KMS-11 (cell line): ENCODE measurements around the gene RRAS2.

ENCODE experiments used
- H2AFZ ChIP-seq: fragments of 200-600 bp; sonication (generic); 2 replicates; pipeline ENCODE4 v1.6.1; 2016; ENCODE audit warnings: antibody characterized with exemption, mixed run types, low read depth
- H3K27ac ChIP-seq: fragments of 200-600 bp; sonication (generic); 2 replicates; pipeline ENCODE4 v1.6.1; 2016; ENCODE audit warnings: mild to moderate bottlenecking, mixed run types
- H3K27me3 ChIP-seq: fragments of 200-600 bp; sonication (generic); 2 replicates; pipeline ENCODE4 v1.6.1; 2017; ENCODE audit warnings: mild to moderate bottlenecking, low read depth, mixed run types, moderate library complexity; ENCODE audit not compliant: insufficient read depth
- H3K36me3 ChIP-seq: fragments of 200-600 bp; sonication (generic); 2 replicates; pipeline ENCODE4 v1.6.1; 2017; ENCODE audit warnings: mild to moderate bottlenecking, mixed run types; ENCODE audit not compliant: insufficient read depth
- H3K4me1 ChIP-seq: fragments of 200-600 bp; sonication (generic); 2 replicates; pipeline ENCODE4 v1.6.1; 2016; ENCODE audit warnings: mild to moderate bottlenecking, low read depth, mixed run types; ENCODE audit not compliant: poor library complexity, severe bottlenecking
- H3K4me2 ChIP-seq: fragments of 200-600 bp; sonication (generic); 2 replicates; pipeline ENCODE4 v1.7.0; 2016; ENCODE audit warnings: mild to moderate bottlenecking, mixed run types
- H3K4me3 ChIP-seq: fragments of 200-600 bp; sonication (generic); IDR thresholded peaks from 2 replicates; pipeline ENCODE4 v1.6.1; 2017; ENCODE audit warnings: low read depth, low read length, mixed read lengths; ENCODE audit not compliant: insufficient read depth
- H3K79me2 ChIP-seq: fragments of 200-600 bp; sonication (generic); 2 replicates; pipeline ENCODE4 v1.6.1; 2016; ENCODE audit warnings: low read depth, mixed run types; ENCODE audit not compliant: insufficient read depth
- H3K9ac ChIP-seq: fragments of 200-600 bp; sonication (generic); 2 replicates; pipeline ENCODE4 v1.6.1; 2016; ENCODE audit warnings: mild to moderate bottlenecking, mixed run types
- H4K20me1 ChIP-seq: fragments of 200-600 bp; sonication (generic); 2 replicates; pipeline ENCODE4 v1.6.1; 2016; ENCODE audit warnings: mild to moderate bottlenecking, mixed run types; ENCODE audit not compliant: insufficient read depth
- CTCF ChIP-seq: fragments of 200-600 bp; sonication (generic); conservative IDR thresholded peaks from 2 replicates; pipeline ENCODE4 v1.6.1; 2017; ENCODE audit warnings: low read depth, mild to moderate bottlenecking, antibody characterized with exemption, low read length, moderate library complexity, mixed read lengths

Gene RRAS2

DNA sequence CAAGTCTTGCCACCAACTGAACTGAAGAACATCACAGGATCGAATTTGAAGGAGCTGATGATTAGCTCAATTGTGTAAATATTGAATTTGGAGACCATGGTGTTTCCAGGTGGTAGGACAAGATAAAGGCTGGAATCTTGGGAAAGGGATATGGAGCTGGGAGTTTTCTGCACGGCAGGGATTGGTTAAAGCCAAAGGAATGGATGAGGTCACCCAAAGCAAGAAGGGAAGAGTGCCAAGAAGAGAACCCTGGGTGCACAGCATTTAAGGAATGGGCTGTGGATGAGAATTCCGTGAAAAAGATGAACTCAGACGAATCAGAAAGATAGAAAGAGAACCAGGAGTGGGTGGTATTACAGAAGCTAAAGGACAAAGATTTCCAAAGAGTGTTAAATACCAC lies 29.4 kb upstream of the RRAS2 start:
- no peak for TF ChIP-seq CTCF
- Histone ChIP-seq H3K4me3 (no peak overlapping the region), H3K27ac (no peak overlapping the region), H3K9ac (no peak overlapping the region), H3K36me3 (no peaks in the 10 kb centered on the region), H4K20me1 (no peaks in the 10 kb centered on the region), H3K79me2 (no peaks in the 10 kb centered on the region), H2AFZ (no peak overlapping the region), H3K4me2 (no peak overlapping the region), H3K27me3 (no peaks in the 10 kb centered on the region), H3K4me1 (no peaks in the 10 kb centered on the region)

- no peak overlapping the region for H3K27ac ChIP-seq
- no peaks in the 10 kb centered on the region for H4K20me1 ChIP-seq
- no peak overlapping the region for H3K9ac ChIP-seq
- no peak for TF ChIP-seq CTCF
- no peaks in the 10 kb centered on the region for H3K4me1 ChIP-seq
- no peak overlapping the region for H3K4me2 ChIP-seq
- H3K4me3 ChIP-seq: no peak overlapping the region
- H2AFZ ChIP-seq: no peak overlapping the region
- no peaks in the 10 kb centered on the region for H3K27me3 ChIP-seq
- no peaks in the 10 kb centered on the region for H3K79me2 ChIP-seq
- no peaks in the 10 kb centered on the region for H3K36me3 ChIP-seq
These were observed 28.0 kb upstream of the RRAS2 start for GRCh38 chr11:14386895-14387480.

DNA sequence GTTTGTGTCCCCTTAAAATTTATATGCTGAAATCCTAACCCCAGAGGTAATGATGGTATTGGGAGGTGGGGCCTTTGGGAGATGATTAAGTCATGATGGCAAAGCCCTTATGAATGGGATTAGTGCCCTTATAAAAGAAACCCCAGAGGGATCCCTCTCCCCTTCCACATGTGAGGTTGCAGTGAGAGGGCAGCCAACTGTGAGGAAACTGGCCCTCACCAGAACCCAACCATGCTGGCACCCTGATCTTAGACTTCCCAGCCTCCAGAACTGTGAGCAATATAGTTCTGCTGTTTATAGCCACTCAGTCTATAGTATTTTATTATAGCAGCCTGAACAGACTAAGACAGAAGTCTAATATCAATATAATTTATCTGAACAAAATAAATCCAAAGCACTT lies 27.1 kb upstream of the RRAS2 start:
- H3K4me1 ChIP-seq: no peaks in the 10 kb centered on the region
- H3K79me2 ChIP-seq: no peaks in the 10 kb centered on the region
- no peak overlapping the region for H3K27ac ChIP-seq
- no peak overlapping the region for H3K4me2 ChIP-seq
- no peak overlapping the region for H2AFZ ChIP-seq
- no peaks in the 10 kb centered on the region for H3K27me3 ChIP-seq
- H3K36me3 ChIP-seq: no peaks in the 10 kb centered on the region
- TF ChIP-seq CTCF: no peak
- H4K20me1 ChIP-seq: no peaks in the 10 kb centered on the region
- H3K9ac ChIP-seq: no peak overlapping the region
- no peak overlapping the region for H3K4me3 ChIP-seq

- no peaks in the 10 kb centered on the region for H4K20me1 ChIP-seq
- no peaks in the 10 kb centered on the region for H3K36me3 ChIP-seq
- no peaks in the 10 kb centered on the region for H3K79me2 ChIP-seq
- H3K27ac ChIP-seq: no peak overlapping the region
- no peak overlapping the region for H3K9ac ChIP-seq
- H3K4me2 ChIP-seq: no peak overlapping the region
- no peak overlapping the region for H3K4me3 ChIP-seq
- no peaks in the 10 kb centered on the region for H3K27me3 ChIP-seq
- TF ChIP-seq CTCF: no peak
- H3K4me1 ChIP-seq: peaks cover 7% of the 10 kb centered on the region
- H2AFZ ChIP-seq: no peak overlapping the region
These were observed 25.4 kb upstream of the RRAS2 start for GRCh38 chr11:14384338-14384737.
